DND-41 (cell line): Measurements from ENCODE around the gene CTBP2.

Experiments
- CTCF ChIP-seq: IDR thresholded peaks from 2 replicates; pipeline ENCODE4 v1.5.1; 2012; ENCODE audit warnings: borderline replicate concordance, low read length, moderate library complexity, mild to moderate bottlenecking; ENCODE audit not compliant: poor library complexity, severe bottlenecking; ENCODE audit errors: extremely low read depth
- EZH2 ChIP-seq: IDR thresholded peaks from 3 replicates; pipeline ENCODE4 v1.6.1; 2012; ENCODE audit warnings: borderline replicate concordance, low read depth, mild to moderate bottlenecking, moderate library complexity, low read length, inconsistent platforms; ENCODE audit not compliant: severe bottlenecking

- TF ChIP-seq CTCF: no peak
- no peak for TF ChIP-seq EZH2
Observed at GRCh38 chr10:125052146-125052545, 108.2 kb downstream of the CTBP2 start.
